Lower lobe of right lung (tissue), 2 donors: ENCODE results near the gene HEXIM2. TPM values are rescaled to one million over a fixed set of nuclear protein-coding genes. Genes with fewer than 3 reads are reported as not detected.

Source experiments
- ATAC-seq, 2 donors: fragments of 200-7000 bp; cut with Tn5 transposase; one replicate each; pipeline ENCODE4 v1.9.1; 2020 to 2022; ENCODE audit warnings: mild to moderate bottlenecking in 2 of 2, moderate library complexity in 2 of 2
- DNase-seq: peaks from one replicate; pipeline ENCODE4 v3.0.0-alpha.2; 2020
- H3K27ac ChIP-seq: fragments of 200-600 bp; one replicate; pipeline ENCODE4 v1.8.0; 2022
- H3K27me3 ChIP-seq: fragments of 200-600 bp; one replicate; pipeline ENCODE4 v1.8.0; 2022; ENCODE audit warnings: low read depth
- H3K36me3 ChIP-seq: fragments of 200-600 bp; one replicate; pipeline ENCODE4 v1.8.0; 2022; ENCODE audit warnings: mild to moderate bottlenecking
- H3K4me1 ChIP-seq: fragments of 200-600 bp; one replicate; pipeline ENCODE4 v1.8.0; 2022
- H3K4me3 ChIP-seq: fragments of 200-600 bp; one replicate; pipeline ENCODE4 v1.8.0; 2022; ENCODE audit warnings: mild to moderate bottlenecking
- H3K9me3 ChIP-seq: fragments of 200-600 bp; one replicate; pipeline ENCODE4 v1.8.0; 2022
- CTCF ChIP-seq: fragments of 200-600 bp; IDR thresholded peaks from one replicate; pipeline ENCODE4 v1.8.0; 2022; ENCODE audit warnings: antibody characterized with exemption, mild to moderate bottlenecking
- intact Hi-C: fragments of 100-400 bp; cut with DNase I; formaldehyde crosslinking; loops from one replicate; pipeline ENCODE4 v1.11.0; 2022
- total RNA-seq: library from RNA; stranded (reverse); fragmentation: NEBNext Ultra II Directional; extraction: Animal tissue kit (Norgen Biotek cat#: 25700); gene quantifications from one replicate; pipeline ENCODE4 v1.2.1, GENCODE V29; 2021
- donor health status: DM: no; HTN: yes; CAD: no; lungs with severe emphysema.

Gene HEXIM2
- total RNA-seq, 1 donor from 2014 or later = 6.4 TPM

- Histone ChIP-seq H3K9me3 (no peaks in the 10 kb centered on the region), H3K4me3 (no peak overlapping the region), H3K4me1 (no peaks in the 10 kb centered on the region), H3K27ac (no peak overlapping the region), H3K36me3 (no peaks in the 10 kb centered on the region), H3K27me3 (no peaks in the 10 kb centered on the region)
- ATAC-seq = no peak
- intact Hi-C loops = no loop called here
- TF ChIP-seq CTCF = no peak
- DNase-seq = no peak
Observed at GRCh38 chr17:45184144-45184543, 22.5 kb downstream of the HEXIM2 start.

- ATAC-seq (no peak), DNase-seq (no peak)
- Histone ChIP-seq H3K36me3 (no peaks in the 10 kb centered on the region), H3K27me3 (no peaks in the 10 kb centered on the region), H3K9me3 (no peaks in the 10 kb centered on the region), H3K27ac (no peak overlapping the region), H3K4me3 (no peak overlapping the region), H3K4me1 (no peaks in the 10 kb centered on the region)
- intact Hi-C loops = no loop called here
- TF ChIP-seq CTCF = no peak
Observed at GRCh38 chr17:45186801-45187354, 25.2 kb downstream of the HEXIM2 start.

- no peak for TF ChIP-seq CTCF
- no peaks in the 10 kb centered on the region for H3K9me3 ChIP-seq
- DNase-seq (no peak), ATAC-seq (no peak)
- no peaks in the 10 kb centered on the region for H3K4me1 ChIP-seq
- no peaks in the 10 kb centered on the region for H3K27me3 ChIP-seq
- no peak overlapping the region for H3K27ac ChIP-seq
- H3K36me3 ChIP-seq = no peaks in the 10 kb centered on the region
- H3K4me3 ChIP-seq = no peak overlapping the region
- intact Hi-C loops = no loop called here
Observed at GRCh38 chr17:45189009-45189408, 27.3 kb downstream of the HEXIM2 start.

GRCh38 chr17:45190503-45191255, 29.0 kb downstream of the HEXIM2 start:
- Histone ChIP-seq H3K27me3 (no peaks in the 10 kb centered on the region), H3K27ac (no peak overlapping the region), H3K4me1 (no peaks in the 10 kb centered on the region), H3K4me3 (no peak overlapping the region), H3K9me3 (no peaks in the 10 kb centered on the region), H3K36me3 (no peaks in the 10 kb centered on the region)
- ATAC-seq (no peak), DNase-seq (no peak)
- intact Hi-C loops = no loop called here
- no peak for TF ChIP-seq CTCF

DNA sequence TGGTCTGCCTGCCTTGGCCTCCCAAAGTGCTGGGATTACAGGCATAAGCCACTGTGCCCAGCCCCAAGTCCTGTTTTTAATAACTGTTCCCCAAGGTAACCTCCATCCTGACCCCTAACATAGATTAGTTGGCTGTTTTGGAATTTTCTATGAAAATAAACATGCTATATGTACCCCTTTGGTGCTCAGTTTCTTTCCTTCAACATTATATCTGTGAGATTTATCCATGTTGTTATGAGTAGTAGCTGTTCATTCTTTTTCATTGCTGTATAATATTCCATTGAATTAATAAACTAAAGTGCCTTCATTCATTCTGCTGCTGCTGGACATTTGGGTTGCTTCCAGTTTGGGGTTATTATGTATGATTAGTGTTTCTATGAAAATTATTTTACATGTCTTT, 33.7 kb downstream of the HEXIM2 start:
- no peak for TF ChIP-seq CTCF
- peaks cover 11% of the 10 kb centered on the region for H3K4me1 ChIP-seq
- ATAC-seq (no peak), DNase-seq (no peak)
- no peak overlapping the region for H3K4me3 ChIP-seq
- intact Hi-C loops = loop anchor here (5.0 kb wide), 1 partner anchor 58 kb away; the partner anchor contains the start of gene ACBD4
- no peak overlapping the region for H3K27ac ChIP-seq
- no peaks in the 10 kb centered on the region for H3K27me3 ChIP-seq
- H3K9me3 ChIP-seq = no peaks in the 10 kb centered on the region
- H3K36me3 ChIP-seq = no peaks in the 10 kb centered on the region
